ENCODE data around the gene ARPC4.

ARPC4 gene

GRCh38 chr3:9782770-9783169 is 10.1 kb upstream of the ARPC4 start:
- no peak for DNase-seq (ENCODE audit: low read depth)
- TF ChIP-seq CTCF (IDR thresholded peaks at IDR 0.05; ENCODE audit: insufficient read depth, low read depth, low read length, missing control alignments): peak; percentile 14

GRCh38 chr3:9783954-9784353 is 8.9 kb upstream of the ARPC4 start:
- H3K4me3 ChIP-seq (ENCODE audit: low read depth, low read length): no peak overlapping the region
- DNase-seq (ENCODE audit: low read depth): no peak
- TF ChIP-seq CTCF (IDR thresholded peaks at IDR 0.05; ENCODE audit: insufficient read depth, low read depth, low read length, missing control alignments): no peak

More at GRCh38 chr3:9782770-9783169, 10.1 kb upstream of the ARPC4 start:
- no peak overlapping the region for H3K4me3 ChIP-seq (ENCODE audit: low read depth, low read length)

GRCh38 chr3:9784965-9785364 is 7.9 kb upstream of the ARPC4 start:
- no peak for TF ChIP-seq CTCF (IDR thresholded peaks at IDR 0.05; ENCODE audit: insufficient read depth, low read depth, low read length, missing control alignments)
- H3K4me3 ChIP-seq (ENCODE audit: low read depth, low read length): no peak overlapping the region
- no peak for DNase-seq (ENCODE audit: low read depth)

- no peak for TF ChIP-seq CTCF (IDR thresholded peaks at IDR 0.05; ENCODE audit: insufficient read depth, low read depth, low read length, missing control alignments)
- DNase-seq (ENCODE audit: low read depth): no peak
- H3K4me3 ChIP-seq (ENCODE audit: low read depth, low read length): no peak overlapping the region
Observed at GRCh38 chr3:9785602-9786001, 7.3 kb upstream of the ARPC4 start.

GRCh38 chr3:9786209-9786739 is 6.6 kb upstream of the ARPC4 start:
- DNase-seq (ENCODE audit: low read depth): no peak
- no peak overlapping the region for H3K4me3 ChIP-seq (ENCODE audit: low read depth, low read length)
- TF ChIP-seq CTCF (IDR thresholded peaks at IDR 0.05; ENCODE audit: insufficient read depth, low read depth, low read length, missing control alignments): no peak

GRCh38 chr3:9786825-9787669 is 5.8 kb upstream of the ARPC4 start:
- DNase-seq (ENCODE audit: low read depth): no peak
- no peak overlapping the region for H3K4me3 ChIP-seq (ENCODE audit: low read depth, low read length)
- TF ChIP-seq CTCF (IDR thresholded peaks at IDR 0.05; ENCODE audit: insufficient read depth, low read depth, low read length, missing control alignments): peak; percentile 59
